H1 (cell line): ENCODE measurements around the gene INPP5K. TPM values are rescaled to one million over a fixed set of nuclear protein-coding genes. Genes with fewer than 3 reads are reported as not detected.
A peak's percentile ranks its signal among the peaks of the same experiment; 100 is the strongest.

Experiments
- CTCF ChIA-PET: fragments of 300-600 bp; sonication (Branson Sonifier 250); formaldehyde crosslinking; loops from one replicate; lab custom pipeline; 2021; ENCODE audit not compliant: partially characterized antibody; lab: Charles Lee
- POLR2A ChIA-PET: fragments of 300-600 bp; sonication (Branson Sonifier 250); formaldehyde crosslinking; loops from one replicate; lab custom pipeline; 2021; ENCODE audit warnings: inconsistent platforms; ENCODE audit not compliant: partially characterized antibody; lab: Charles Lee
- DNase-seq, 2 experiments: peaks; one replicate each; pipeline versions ENCODE4 v3.0.0 to v3.0.0-alpha.2; 2010 to 2022; ENCODE audit warnings: low spot score in 2 of 2, low read depth in 1 of 2, mixed read lengths in 1 of 2
- FAIRE-seq: peaks from 2 replicates; lab custom pipeline; 2011; peaks lifted over from hg19 to GRCh38; lab: Jason Lieb, UNC
- H2AFZ ChIP-seq: 2 replicates; pipeline ENCODE4 v1.8.1; 2012; ENCODE audit warnings: low read length, inconsistent platforms
- H2AK5ac ChIP-seq: 2 replicates; pipeline ENCODE4 v1.6.1; 2013; ENCODE audit warnings: low read depth, low read length
- H2BK120ac ChIP-seq: replicated peaks from 2 replicates; pipeline ENCODE3; 2013; ENCODE audit warnings: low read depth, low read length, inconsistent platforms
- H2BK12ac ChIP-seq: 2 replicates; pipeline ENCODE4 v1.6.1; 2013; ENCODE audit warnings: low read depth, low read length
- H2BK15ac ChIP-seq: 2 replicates; pipeline ENCODE4 v1.6.1; 2013; ENCODE audit warnings: low read length
- H2BK20ac ChIP-seq: 2 replicates; pipeline ENCODE4 v1.6.1; 2013; ENCODE audit warnings: low read length
- H2BK5ac ChIP-seq: 2 replicates; pipeline ENCODE4 v1.6.1; 2013; ENCODE audit warnings: low read depth, low read length
- H3K14ac ChIP-seq: 2 replicates; pipeline ENCODE4 v1.6.1; 2013; ENCODE audit warnings: inconsistent platforms; ENCODE audit not compliant: insufficient read length
- H3K18ac ChIP-seq: 2 replicates; pipeline ENCODE4 v1.6.1; 2013; ENCODE audit warnings: low read length; ENCODE audit errors: extremely low read depth
- H3K23ac ChIP-seq: 2 replicates; pipeline ENCODE4 v1.6.1; 2013; ENCODE audit warnings: inconsistent platforms; ENCODE audit not compliant: insufficient read length
- H3K23me2 ChIP-seq: 2 replicates; pipeline ENCODE4 v1.6.1; 2013; ENCODE audit warnings: low read depth, low read length
- H3K27ac ChIP-seq: 2 replicates; pipeline ENCODE4 v1.6.1; 2011; ENCODE audit warnings: low read depth, low read length, inconsistent platforms
- H3K27me3 ChIP-seq, 4 experiments: replicated peaks in 1 of 4; 1 replicate in 1 of 4; 2 replicates in 3 of 4; pipeline versions ENCODE4 v1.6.1 to v1.8.1; 2011 to 2013; ENCODE audit warnings: low read length in 3 of 4, mild to moderate bottlenecking in 3 of 4, inconsistent platforms in 2 of 4, mixed read lengths in 2 of 4, moderate library complexity in 1 of 4; ENCODE audit not compliant: control insufficient read depth in 3 of 4, insufficient read depth in 3 of 4; ENCODE audit errors: extremely low read depth in 1 of 4
- H3K36me3 ChIP-seq, 4 experiments: 2 replicates each; pipeline versions ENCODE4 v1.6.1 to v1.8.1; 2011 to 2013; ENCODE audit warnings: mild to moderate bottlenecking in 4 of 4, low read length in 3 of 4, moderate library complexity in 2 of 4, control low read depth in 1 of 4, inconsistent platforms in 1 of 4; ENCODE audit not compliant: insufficient read depth in 4 of 4, control insufficient read depth in 2 of 4
- H3K4ac ChIP-seq: replicated peaks from 2 replicates; pipeline ENCODE3; 2013; ENCODE audit warnings: low read length, low read depth, mixed read lengths, inconsistent platforms; ENCODE audit not compliant: insufficient read length
- H3K4me1 ChIP-seq, 4 experiments: replicated peaks in 1 of 4; 1 replicate in 1 of 4; 2 replicates in 3 of 4; pipeline versions ENCODE4 v1.6.1 to v1.8.1; 2011 to 2013; ENCODE audit warnings: low read length in 3 of 4, inconsistent platforms in 2 of 4, mixed read lengths in 1 of 4; ENCODE audit not compliant: insufficient read depth in 4 of 4, control insufficient read depth in 3 of 4
- H3K4me2 ChIP-seq, 2 experiments: 2 replicates each; pipeline versions ENCODE4 v1.6.1 to v1.8.1; 2011 to 2013; ENCODE audit warnings: low read depth in 2 of 2, low read length in 2 of 2, control low read depth in 1 of 2, inconsistent platforms in 1 of 2, mild to moderate bottlenecking in 1 of 2; ENCODE audit not compliant: insufficient read depth in 1 of 2
- H3K4me3 ChIP-seq, 4 experiments: fragments of 200-600, 300-600 bp in 1 of 4; sonication (generic), shearing (Covaris generic), sonication (Bioruptor Twin) in 1 of 4; 2 replicates each; pipeline versions ENCODE4 v1.5.1 to v1.8.1; 2011 to 2016; ENCODE audit warnings: low read length in 4 of 4, low read depth in 3 of 4, control low read depth in 2 of 4, inconsistent platforms in 2 of 4, mild to moderate bottlenecking in 2 of 4, mixed read lengths in 1 of 4, moderate library complexity in 1 of 4; ENCODE audit not compliant: insufficient read depth in 2 of 4; ENCODE audit errors: extremely low read depth in 1 of 4
- H3K56ac ChIP-seq: replicated peaks from 2 replicates; pipeline ENCODE3; 2013; ENCODE audit warnings: low read depth, mild to moderate bottlenecking, mixed read lengths, low read length, inconsistent platforms; ENCODE audit not compliant: insufficient read length
- H3K79me1 ChIP-seq: 2 replicates; pipeline ENCODE4 v1.6.1; 2013; ENCODE audit warnings: low read depth, low read length, control low read depth
- H3K79me2 ChIP-seq, 2 experiments: 2 replicates each; pipeline versions ENCODE4 v1.6.1 to v1.8.1; 2012 to 2013; ENCODE audit warnings: low read length in 2 of 2, mild to moderate bottlenecking in 2 of 2, inconsistent platforms in 1 of 2; ENCODE audit not compliant: insufficient read depth in 2 of 2, control insufficient read depth in 1 of 2
- H3K9ac ChIP-seq, 4 experiments: replicated peaks in 1 of 4; 1 replicate in 1 of 4; 2 replicates in 3 of 4; pipeline versions ENCODE4 v1.6.1 to v1.8.1; 2011 to 2013; ENCODE audit warnings: low read depth in 3 of 4, low read length in 3 of 4, control low read depth in 2 of 4, mild to moderate bottlenecking in 2 of 4, moderate library complexity in 2 of 4, inconsistent platforms in 1 of 4; ENCODE audit errors: extremely low read depth in 1 of 4
- H3K9me3 ChIP-seq, 2 experiments: 2 replicates each; pipeline versions ENCODE4 v1.6.1 to v1.8.1; 2012 to 2013; ENCODE audit warnings: mild to moderate bottlenecking in 2 of 2, moderate library complexity in 2 of 2, control low read depth in 1 of 2, inconsistent platforms in 1 of 2, low read depth in 1 of 2, low read length in 1 of 2, mixed read lengths in 1 of 2; ENCODE audit not compliant: insufficient read depth in 2 of 2
- H4K20me1 ChIP-seq, 2 experiments: replicated peaks in 1 of 2; 2 replicates each; pipeline versions ENCODE3 to v1.8.1; 2011 to 2013; ENCODE audit warnings: inconsistent platforms in 2 of 2, low read length in 2 of 2, mild to moderate bottlenecking in 1 of 2; ENCODE audit not compliant: insufficient read depth in 2 of 2, control insufficient read depth in 1 of 2
- H4K5ac ChIP-seq: 2 replicates; pipeline ENCODE4 v1.6.1; 2013; ENCODE audit warnings: low read length, low read depth, mixed read lengths, inconsistent platforms; ENCODE audit not compliant: insufficient read length
- H4K8ac ChIP-seq: 2 replicates; pipeline ENCODE4 v1.8.0; 2013; ENCODE audit warnings: mild to moderate bottlenecking, moderate library complexity, low read length, inconsistent platforms; ENCODE audit not compliant: insufficient read depth; ENCODE audit errors: extremely low read depth
- H4K91ac ChIP-seq: replicated peaks from 2 replicates; pipeline ENCODE3; 2013; ENCODE audit warnings: low read length, mixed read lengths, inconsistent platforms; ENCODE audit not compliant: insufficient read length
- FOSL1 ChIP-seq: IDR thresholded peaks from 2 replicates; pipeline ENCODE4 v1.6.1; 2011; ENCODE audit warnings: mild to moderate bottlenecking, low read depth, low read length, moderate library complexity; ENCODE audit not compliant: insufficient read depth
- JUN ChIP-seq: IDR thresholded peaks from 2 replicates; pipeline ENCODE4 v1.6.1; 2011; ENCODE audit warnings: low read depth, mild to moderate bottlenecking, improper control_type of control experiment, low read length
- KDM5A ChIP-seq: fragments of 200-600 bp; IDR thresholded peaks from 2 replicates; pipeline ENCODE4 v1.7.1; 2012; ENCODE audit warnings: mild to moderate bottlenecking, low read length, inconsistent platforms, mixed read lengths
- POLR2A ChIP-seq, 2 experiments: IDR thresholded peaks; 1 replicate in 1 of 2; 2 replicates in 1 of 2; pipeline ENCODE4 v1.6.1; 2011; ENCODE audit warnings: low read depth in 2 of 2, low read length in 2 of 2, mild to moderate bottlenecking in 2 of 2; ENCODE audit errors: control extremely low read depth in 1 of 2
- SUZ12 ChIP-seq: fragments of 200-600 bp; sonication (generic); IDR thresholded peaks from 2 replicates; pipeline ENCODE4 v1.6.1; 2012; ENCODE audit warnings: mild to moderate bottlenecking, inconsistent platforms, low read length, moderate library complexity, mixed read lengths
- WGBS, 2 experiments: shearing (Covaris generic) in 1 of 2; methylation state at CpG; one replicate each; pipeline versions ENCODE4 v1.1.6 to v1.1.7; 2013 to 2015; ENCODE audit warnings: low lambda C conversion rate in 2 of 2, mixed read lengths in 2 of 2, inconsistent platforms in 1 of 2, low coverage in 1 of 2, missing lambda C conversion rate in 1 of 2; ENCODE audit not compliant: insufficient replicate concordance in 2 of 2, insufficient coverage in 1 of 2, insufficient read length in 1 of 2; ENCODE audit errors: extremely low coverage in 1 of 2, missing lambda C conversion rate in 1 of 2; 5-methylcytosine and 5-hydroxymethylcytosine counted together
- polyA plus RNA-seq, 7 experiments: library from polyadenylated mRNA; depleted of rRNA in 3 of 7; stranded (reverse) in 5 of 7; unstranded in 2 of 7; fragments of >200 nt in 5 of 7; fragments of 200-250 nt in 2 of 7; gene quantifications; 1 replicate in 5 of 7; 2 replicates in 1 of 7; 4 replicates in 1 of 7; pipeline versions ENCODE4 v1.2.1 to v1.2.3, GENCODE V29; 2011 to 2013; ENCODE audit warnings: missing spikeins in 2 of 7, mixed read lengths in 2 of 7
- total RNA-seq: library from RNA; stranded (reverse); fragmentation: NEBNext Ultra II Directional; extraction: Animal tissue kit (Norgen Biotek cat#: 25700); gene quantifications from 2 replicates; pipeline ENCODE4 v1.2.1, GENCODE V29; 2021

Gene INPP5K
- total and polyA plus RNA-seq, 2 of the 8 experiments (the other 6 are each of a cell fraction or from before 2014, with no cell fraction given) = 21.0 to 24.1 TPM

GRCh38 chr17:1493291-1493980 lies 23.0 kb downstream of the INPP5K start:
- H4K5ac ChIP-seq = no peak overlapping the region
- H3K79me1 ChIP-seq = no peaks in the 10 kb centered on the region; the same call in 1 of the 2 replicates
- FAIRE-seq = no peak
- H4K20me1 ChIP-seq = peaks cover 2 to 7% of the 10 kb centered on the region in 2 experiments
- no peak overlapping the region for H3K27ac ChIP-seq
- peaks cover 0 to 14% (median 8%) of the 10 kb centered on the region in 4 experiments; a peak in 5 of 7 replicates for H3K4me1 ChIP-seq
- H3K4ac ChIP-seq = no peak overlapping the region
- H3K23me2 ChIP-seq = peaks cover 8% of the 10 kb centered on the region; the same call in 1 of the 2 replicates
- whole genome bisulfite sequencing, 2 experiments = 86% methylated on average over 22 of the region's 23 CpGs; no CpG with 5 or more reads in 1 of the 2 experiments
- H3K18ac ChIP-seq = no peak overlapping the region
- no peak overlapping the region for H2AFZ ChIP-seq
- H2BK120ac ChIP-seq = no peak overlapping the region
- H2BK15ac ChIP-seq = no peak overlapping the region
- CTCF ChIA-PET = interaction anchor here (0.7 to 2.2 kb wide), 6 partner anchors 11 to 40 kb away, joined by 3 to 8 read pairs (median 4); no protein-coding TSS in a partner anchor
- no peak overlapping the region for H3K9ac ChIP-seq
- no peaks in the 10 kb centered on the region for H3K27me3 ChIP-seq
- H3K56ac ChIP-seq = no peak overlapping the region
- H3K4me2 ChIP-seq = peak overlapping the region in 1 of 2 experiments; percentile 55; a peak in 1 of 4 replicates
- no peak for TF ChIP-seq JUN
- TF ChIP-seq KDM5A = no peak
- TF ChIP-seq POLR2A (IDR thresholded peaks at IDR 0.05; ENCODE audit: control extremely low read depth in 1 of 2, low read depth in 2 of 2, low read length in 2 of 2) = no peak
- TF ChIP-seq FOSL1 = no peak
- TF ChIP-seq SUZ12 = no peak
- H4K8ac ChIP-seq = no peak overlapping the region; the same call in 1 of the 2 replicates
- H3K36me3 ChIP-seq = peaks cover 0 to 5% (median 0%) of the 10 kb centered on the region in 4 experiments; a peak in 2 of 8 replicates
- no peak overlapping the region for H2BK12ac ChIP-seq
- no peaks in the 10 kb centered on the region for H3K9me3 ChIP-seq
- H3K23ac ChIP-seq = no peak overlapping the region
- H2BK5ac ChIP-seq = no peak overlapping the region
- H4K91ac ChIP-seq = no peak overlapping the region
- H3K4me3 ChIP-seq = no peak overlapping the region
- POLR2A ChIA-PET = interaction anchor here (1.0 to 1.8 kb wide), 6 partner anchors 11 to 100 kb away, joined by 3 to 30 read pairs (median 5); partner anchors contain the start of genes CRK and INPP5K
- 0 out of 2 replicates have a peak overlapping the region, but pooled peaks have one; percentile 15 for H2AK5ac ChIP-seq
- no peak for DNase-seq
- no peak overlapping the region for H3K14ac ChIP-seq
- no peak overlapping the region for H2BK20ac ChIP-seq
- no peaks in the 10 kb centered on the region for H3K79me2 ChIP-seq
